ENCODE results near the gene SLC6A19.

Gene SLC6A19

DNA sequence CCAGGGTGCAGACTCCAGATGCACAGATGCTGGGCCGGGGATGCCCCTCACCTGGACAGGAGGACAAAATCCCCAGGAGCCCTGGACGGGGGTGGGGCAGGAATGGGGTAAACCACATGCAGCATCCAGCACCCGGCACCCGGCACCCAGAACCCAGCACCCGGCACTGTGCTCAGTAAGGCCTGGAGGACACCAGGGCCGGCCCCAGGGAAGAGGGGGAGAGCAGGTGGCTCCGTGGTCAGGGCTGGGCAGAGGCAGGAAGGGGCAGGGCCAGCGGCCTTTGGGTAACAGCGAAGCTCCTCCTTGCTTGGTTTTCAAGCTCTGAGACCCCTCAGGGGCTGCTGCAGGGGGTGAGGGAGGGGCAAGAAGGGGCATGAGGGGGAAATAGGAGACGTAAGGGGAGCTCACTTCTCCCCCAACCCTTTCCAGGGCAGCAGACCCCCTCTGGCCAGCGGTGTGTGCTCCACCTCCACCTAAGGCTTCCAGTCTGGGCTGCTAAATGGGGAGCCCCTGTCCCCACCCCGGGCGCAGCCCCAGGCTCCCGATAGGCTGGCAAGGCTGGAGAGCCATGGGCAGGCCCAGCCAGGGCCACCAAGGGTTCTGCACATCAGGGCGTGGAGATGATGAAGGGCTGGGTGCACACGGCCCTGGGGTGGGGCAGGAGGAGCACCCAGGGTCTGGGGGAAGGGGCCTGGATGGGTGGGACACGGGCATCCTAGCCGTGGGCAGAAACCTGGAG, 17.8 kb upstream of the SLC6A19 start:
- H3K4me1 ChIP-seq (ENCODE audit: control insufficient read depth, low read depth, low read length), result no peaks in the 10 kb centered on the region

GRCh38 chr5:1184163-1184470, 17.3 kb upstream of the SLC6A19 start:
- Histone ChIP-seq H3K27ac (ENCODE audit: low read length) (no peak overlapping the region), H3K36me3 (ENCODE audit: control insufficient read depth, low read depth, low read length) (no peaks in the 10 kb centered on the region), H3K4me3 (ENCODE audit: low read length) (no peak overlapping the region), H3K27me3 (ENCODE audit: control insufficient read depth, insufficient read depth, low read length) (no peaks in the 10 kb centered on the region), H3K9me3 (ENCODE audit: control insufficient read depth, low read depth, low read length) (no peaks in the 10 kb centered on the region), H3K4me1 (ENCODE audit: control insufficient read depth, low read depth, low read length) (no peaks in the 10 kb centered on the region), H3K9ac (ENCODE audit: low read length) (no peak overlapping the region)

More for the DNA sequence above, 17.8 kb upstream of the SLC6A19 start:
- H3K36me3 ChIP-seq (ENCODE audit: control insufficient read depth, low read depth, low read length), result no peaks in the 10 kb centered on the region
- H3K9me3 ChIP-seq (ENCODE audit: control insufficient read depth, low read depth, low read length), result no peaks in the 10 kb centered on the region
- no peak overlapping the region for H3K4me3 ChIP-seq (ENCODE audit: low read length)
- H3K9ac ChIP-seq (ENCODE audit: low read length), result no peak overlapping the region
- H3K27me3 ChIP-seq (ENCODE audit: control insufficient read depth, insufficient read depth, low read length), result no peaks in the 10 kb centered on the region
- no peak overlapping the region for H3K27ac ChIP-seq (ENCODE audit: low read length)

DNA sequence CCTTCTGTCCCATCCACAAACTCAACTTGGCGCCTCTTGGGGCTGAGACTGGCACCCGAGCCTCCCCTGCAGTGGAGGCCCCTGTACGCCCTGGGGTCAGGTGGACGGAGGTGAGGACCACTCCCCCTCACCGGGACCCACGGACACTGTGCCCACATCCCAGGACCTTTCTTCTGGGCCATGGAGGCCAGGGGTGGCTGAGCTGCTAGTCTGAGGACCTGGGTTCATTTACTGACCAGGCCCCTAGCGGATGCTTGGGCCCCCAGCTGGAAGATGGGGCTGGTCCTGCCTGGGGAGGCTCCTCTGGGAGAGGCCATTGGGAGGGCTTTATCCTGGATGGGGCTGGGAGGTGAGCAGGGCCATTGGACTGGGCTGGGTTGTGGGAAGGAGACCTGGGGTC, 16.9 kb upstream of the SLC6A19 start:
- Histone ChIP-seq H3K36me3 (ENCODE audit: control insufficient read depth, low read depth, low read length) (no peaks in the 10 kb centered on the region), H3K27me3 (ENCODE audit: control insufficient read depth, insufficient read depth, low read length) (no peaks in the 10 kb centered on the region), H3K9me3 (ENCODE audit: control insufficient read depth, low read depth, low read length) (no peaks in the 10 kb centered on the region), H3K9ac (ENCODE audit: low read length) (no peak overlapping the region), H3K4me1 (ENCODE audit: control insufficient read depth, low read depth, low read length) (no peaks in the 10 kb centered on the region), H3K27ac (ENCODE audit: low read length) (no peak overlapping the region), H3K4me3 (ENCODE audit: low read length) (no peak overlapping the region)

GRCh38 chr5:1185038-1185627, 16.3 kb upstream of the SLC6A19 start:
- Histone ChIP-seq H3K27me3 (ENCODE audit: control insufficient read depth, insufficient read depth, low read length) (no peaks in the 10 kb centered on the region), H3K9ac (ENCODE audit: low read length) (no peak overlapping the region)

GRCh38 chr5:1185629-1186350, 15.6 kb upstream of the SLC6A19 start:
- no peaks in the 10 kb centered on the region for H3K4me1 ChIP-seq (ENCODE audit: control insufficient read depth, low read depth, low read length)
- H3K36me3 ChIP-seq (ENCODE audit: control insufficient read depth, low read depth, low read length), result no peaks in the 10 kb centered on the region
- no peaks in the 10 kb centered on the region for H3K27me3 ChIP-seq (ENCODE audit: control insufficient read depth, insufficient read depth, low read length)
- no peak overlapping the region for H3K4me3 ChIP-seq (ENCODE audit: low read length)
- no peak overlapping the region for H3K27ac ChIP-seq (ENCODE audit: low read length)
- H3K9ac ChIP-seq (ENCODE audit: low read length), result no peak overlapping the region
- H3K9me3 ChIP-seq (ENCODE audit: control insufficient read depth, low read depth, low read length), result no peaks in the 10 kb centered on the region

More at GRCh38 chr5:1185038-1185627, 16.3 kb upstream of the SLC6A19 start:
- no peaks in the 10 kb centered on the region for H3K4me1 ChIP-seq (ENCODE audit: control insufficient read depth, low read depth, low read length)
- no peaks in the 10 kb centered on the region for H3K36me3 ChIP-seq (ENCODE audit: control insufficient read depth, low read depth, low read length)
- H3K4me3 ChIP-seq (ENCODE audit: low read length), result no peak overlapping the region
- H3K27ac ChIP-seq (ENCODE audit: low read length), result no peak overlapping the region
- no peaks in the 10 kb centered on the region for H3K9me3 ChIP-seq (ENCODE audit: control insufficient read depth, low read depth, low read length)

GRCh38 chr5:1186351-1187233, 14.8 kb upstream of the SLC6A19 start:
- Histone ChIP-seq H3K27ac (ENCODE audit: low read length) (no peak overlapping the region), H3K27me3 (ENCODE audit: control insufficient read depth, insufficient read depth, low read length) (no peaks in the 10 kb centered on the region), H3K9me3 (ENCODE audit: control insufficient read depth, low read depth, low read length) (no peaks in the 10 kb centered on the region), H3K36me3 (ENCODE audit: control insufficient read depth, low read depth, low read length) (no peaks in the 10 kb centered on the region), H3K4me1 (ENCODE audit: control insufficient read depth, low read depth, low read length) (no peaks in the 10 kb centered on the region), H3K4me3 (ENCODE audit: low read length) (no peak overlapping the region), H3K9ac (ENCODE audit: low read length) (no peak overlapping the region)

GRCh38 chr5:1187234-1187949, 14.0 kb upstream of the SLC6A19 start:
- Histone ChIP-seq H3K4me3 (ENCODE audit: low read length) (no peak overlapping the region), H3K27me3 (ENCODE audit: control insufficient read depth, insufficient read depth, low read length) (peaks cover 5% of the 10 kb centered on the region), H3K9ac (ENCODE audit: low read length) (no peak overlapping the region), H3K27ac (ENCODE audit: low read length) (no peak overlapping the region), H3K9me3 (ENCODE audit: control insufficient read depth, low read depth, low read length) (no peaks in the 10 kb centered on the region), H3K4me1 (ENCODE audit: control insufficient read depth, low read depth, low read length) (no peaks in the 10 kb centered on the region), H3K36me3 (ENCODE audit: control insufficient read depth, low read depth, low read length) (no peaks in the 10 kb centered on the region)

- no peak overlapping the region for H3K4me3 ChIP-seq (ENCODE audit: low read length)
- no peak overlapping the region for H3K9ac ChIP-seq (ENCODE audit: low read length)
- H3K9me3 ChIP-seq (ENCODE audit: control insufficient read depth, low read depth, low read length), result no peaks in the 10 kb centered on the region
- H3K36me3 ChIP-seq (ENCODE audit: control insufficient read depth, low read depth, low read length), result no peaks in the 10 kb centered on the region
- H3K4me1 ChIP-seq (ENCODE audit: control insufficient read depth, low read depth, low read length), result no peaks in the 10 kb centered on the region
- no peak overlapping the region for H3K27ac ChIP-seq (ENCODE audit: low read length)
- H3K27me3 ChIP-seq (ENCODE audit: control insufficient read depth, insufficient read depth, low read length), result peaks cover 5% of the 10 kb centered on the region
Measured at GRCh38 chr5:1187950-1188334, 13.5 kb upstream of the SLC6A19 start.

DNA sequence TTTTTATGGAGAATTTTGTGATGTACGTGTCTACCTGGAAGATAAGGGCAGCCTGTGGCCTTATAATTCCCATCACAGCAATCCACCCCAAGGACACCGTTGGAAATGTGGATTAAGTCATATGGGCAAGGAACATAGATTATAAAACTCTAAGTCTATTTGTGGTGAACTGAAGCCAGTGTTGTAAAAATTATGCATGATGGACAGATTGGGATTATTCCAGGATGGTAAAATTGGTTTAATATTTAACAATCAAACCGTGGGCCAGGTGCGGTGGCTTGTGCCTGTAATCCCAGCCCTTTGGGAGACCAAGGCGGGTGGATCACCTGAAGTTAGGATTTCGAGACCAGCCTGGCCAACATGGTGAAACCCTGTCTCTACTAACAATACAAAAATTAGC, 12.9 kb upstream of the SLC6A19 start:
- H3K27ac ChIP-seq (ENCODE audit: low read length), result no peak overlapping the region
- H3K27me3 ChIP-seq (ENCODE audit: control insufficient read depth, insufficient read depth, low read length), result peaks cover 5% of the 10 kb centered on the region
- no peak overlapping the region for H3K4me3 ChIP-seq (ENCODE audit: low read length)
- no peak overlapping the region for H3K9ac ChIP-seq (ENCODE audit: low read length)
- no peaks in the 10 kb centered on the region for H3K36me3 ChIP-seq (ENCODE audit: control insufficient read depth, low read depth, low read length)
- H3K4me1 ChIP-seq (ENCODE audit: control insufficient read depth, low read depth, low read length), result no peaks in the 10 kb centered on the region
- H3K9me3 ChIP-seq (ENCODE audit: control insufficient read depth, low read depth, low read length), result no peaks in the 10 kb centered on the region

- no peaks in the 10 kb centered on the region for H3K4me1 ChIP-seq (ENCODE audit: control insufficient read depth, low read depth, low read length)
- no peak overlapping the region for H3K4me3 ChIP-seq (ENCODE audit: low read length)
- peaks cover 5% of the 10 kb centered on the region for H3K27me3 ChIP-seq (ENCODE audit: control insufficient read depth, insufficient read depth, low read length)
- H3K9me3 ChIP-seq (ENCODE audit: control insufficient read depth, low read depth, low read length), result no peaks in the 10 kb centered on the region
- H3K9ac ChIP-seq (ENCODE audit: low read length), result no peak overlapping the region
- H3K27ac ChIP-seq (ENCODE audit: low read length), result no peak overlapping the region
- H3K36me3 ChIP-seq (ENCODE audit: control insufficient read depth, low read depth, low read length), result no peaks in the 10 kb centered on the region
Measured at GRCh38 chr5:1189269-1189668, 12.1 kb upstream of the SLC6A19 start.

GRCh38 chr5:1190278-1190677, 11.1 kb upstream of the SLC6A19 start:
- peaks cover 5% of the 10 kb centered on the region for H3K27me3 ChIP-seq (ENCODE audit: control insufficient read depth, insufficient read depth, low read length)
- H3K4me3 ChIP-seq (ENCODE audit: low read length), result no peak overlapping the region
- no peak overlapping the region for H3K27ac ChIP-seq (ENCODE audit: low read length)
- H3K4me1 ChIP-seq (ENCODE audit: control insufficient read depth, low read depth, low read length), result no peaks in the 10 kb centered on the region
- no peaks in the 10 kb centered on the region for H3K36me3 ChIP-seq (ENCODE audit: control insufficient read depth, low read depth, low read length)
- H3K9ac ChIP-seq (ENCODE audit: low read length), result no peak overlapping the region
- no peaks in the 10 kb centered on the region for H3K9me3 ChIP-seq (ENCODE audit: control insufficient read depth, low read depth, low read length)
